Mesodermal cell (in vitro differentiated cells): ENCODE data around the gene GYPA.
"Not testable (repeated sequence)": the region's sequence is repeated elsewhere in the genome, so short reads cannot be mapped to it uniquely, and the experiment has no call there.

Experiments used
- H3K27ac ChIP-seq: 2 replicates; pipeline ENCODE4 v1.7.0; 2013; ENCODE audit warnings: mild to moderate bottlenecking, low read depth, low read length, moderate library complexity; ENCODE audit not compliant: severe bottlenecking
- H3K36me3 ChIP-seq: 2 replicates; pipeline ENCODE4 v1.7.1; 2013; ENCODE audit warnings: mild to moderate bottlenecking, low read length, moderate library complexity; ENCODE audit not compliant: control insufficient read depth, insufficient read depth
- H3K4me1 ChIP-seq: one replicate; pipeline ENCODE4 v1.7.1; 2013; ENCODE audit warnings: mild to moderate bottlenecking, low read length; ENCODE audit not compliant: insufficient read depth, control insufficient read depth, poor library complexity, severe bottlenecking
- H3K4me3 ChIP-seq: 2 replicates; pipeline ENCODE4 v1.7.0; 2013; ENCODE audit warnings: low read length, control low read depth, mild to moderate bottlenecking; ENCODE audit not compliant: insufficient read depth, poor library complexity, severe bottlenecking; ENCODE audit errors: extremely low read depth
- H3K9me3 ChIP-seq: 2 replicates; pipeline ENCODE4 v1.7.1; 2013; ENCODE audit warnings: mild to moderate bottlenecking, low read length, moderate library complexity; ENCODE audit not compliant: control insufficient read depth
- WGBS, 2 experiments: methylation state at CpG; one replicate each; pipeline ENCODE4 v1.1.5; 2013; ENCODE audit warnings: missing lambda C conversion rate in 2 of 2; ENCODE audit not compliant: insufficient coverage in 2 of 2; 5-methylcytosine and 5-hydroxymethylcytosine counted together

GYPA gene

GRCh38 chr4:144128709-144129320 lies 11.7 kb downstream of the GYPA start:
- not testable (repeated sequence) for H3K9me3 ChIP-seq, H3K4me1 ChIP-seq, H3K36me3 ChIP-seq, H3K4me3 ChIP-seq, H3K27ac ChIP-seq
- 88% methylated on average over 1 of the region's 5 CpGs; no CpG with 5 or more reads in 1 of the 2 experiments for WGBS, 2 experiments

GRCh38 chr4:144125109-144125508 lies 15.4 kb downstream of the GYPA start:
- not testable (repeated sequence) for H3K4me3 ChIP-seq, H3K36me3 ChIP-seq, H3K4me1 ChIP-seq, H3K27ac ChIP-seq, H3K9me3 ChIP-seq
- 73 to 100% methylated on average over 1 of the region's 2 CpGs for WGBS, 2 experiments

GRCh38 chr4:144123982-144124635 lies 16.4 kb downstream of the GYPA start:
- not testable (repeated sequence) for H3K9me3 ChIP-seq, H3K36me3 ChIP-seq, H3K4me1 ChIP-seq, H3K4me3 ChIP-seq, H3K27ac ChIP-seq
- WGBS, 2 experiments: 80% methylated on average over 1 of the region's 4 CpGs; no CpG with 5 or more reads in 1 of the 2 experiments

GRCh38 chr4:144123269-144123668 lies 17.2 kb downstream of the GYPA start:
- not testable (repeated sequence) for H3K4me1 ChIP-seq, H3K36me3 ChIP-seq, H3K9me3 ChIP-seq, H3K4me3 ChIP-seq, H3K27ac ChIP-seq
- 80% methylated on average over 1 of the region's 3 CpGs; no CpG with 5 or more reads in 1 of the 2 experiments for WGBS, 2 experiments

DNA sequence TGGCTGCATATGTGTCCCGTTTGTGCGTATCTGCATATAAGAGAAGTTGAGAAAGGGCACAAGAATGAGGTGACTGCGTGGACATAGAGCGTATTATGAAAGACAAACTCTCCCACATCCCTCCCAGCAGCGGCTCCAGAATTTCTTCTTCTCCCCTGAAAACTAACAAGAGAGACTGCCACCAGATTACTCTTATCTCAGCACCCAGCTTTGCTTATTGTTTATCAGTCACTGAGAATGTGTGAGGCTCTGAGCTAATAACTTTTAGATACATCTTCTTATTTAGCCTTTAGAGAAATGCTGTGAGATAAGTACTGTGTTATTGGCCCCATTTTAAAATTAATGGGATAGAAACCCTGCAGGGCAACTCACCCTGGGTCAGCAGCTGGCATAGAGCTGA lies 20.8 kb downstream of the GYPA start:
- H3K27ac ChIP-seq, H3K9me3 ChIP-seq, H3K4me1 ChIP-seq, H3K4me3 ChIP-seq, H3K36me3 ChIP-seq: not testable (repeated sequence)
- WGBS, 2 experiments: 80% methylated on average over 1 of the region's 5 CpGs; no CpG with 5 or more reads in 1 of the 2 experiments

DNA sequence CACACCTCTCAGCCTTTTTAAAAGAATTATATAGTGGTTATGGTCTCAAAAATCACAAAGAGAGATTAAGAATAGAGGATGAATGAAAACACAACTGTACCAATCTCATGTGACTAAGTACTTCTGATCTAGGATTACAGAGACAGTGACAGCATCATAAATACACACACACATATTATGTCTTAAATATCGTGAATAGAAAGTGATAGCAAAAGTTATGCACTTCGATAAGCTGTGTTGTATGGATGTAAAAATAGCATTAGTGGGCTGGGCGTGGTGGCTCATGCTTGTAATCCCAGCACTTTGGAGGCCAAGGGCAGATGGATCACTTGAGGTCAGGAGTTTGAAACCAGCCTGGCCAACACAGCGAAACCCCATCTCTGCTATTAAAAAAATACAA lies 25.0 kb downstream of the GYPA start:
- Histone ChIP-seq H3K9me3 (no peaks in the 10 kb centered on the region), H3K4me3 (no peak overlapping the region), H3K4me1 (no peaks in the 10 kb centered on the region), H3K36me3 (no peaks in the 10 kb centered on the region), H3K27ac (no peak overlapping the region)
- 83 to 91% methylated on average over 1 to 3 of the region's 4 CpGs for WGBS, 2 experiments

DNA sequence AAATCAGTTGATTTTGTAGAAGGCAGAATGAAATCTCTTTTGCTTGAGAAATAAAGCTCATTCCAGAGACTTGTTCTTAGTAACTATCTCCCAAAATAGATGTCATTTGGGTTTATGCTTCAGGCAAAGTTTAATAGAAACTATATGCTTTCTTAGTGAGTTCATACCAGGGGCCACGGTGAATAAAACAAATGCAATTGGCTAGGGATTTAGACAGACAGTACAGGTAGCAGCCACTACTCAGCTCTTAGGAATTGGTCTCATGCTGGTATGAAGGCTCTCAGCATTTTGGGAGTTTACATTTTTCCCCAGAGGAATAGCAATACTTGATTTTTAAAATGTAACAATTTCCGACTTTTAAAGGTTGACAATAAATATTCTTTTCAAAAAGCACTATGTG lies 27.0 kb downstream of the GYPA start:
- Histone ChIP-seq H3K27ac (no peak overlapping the region), H3K4me1 (no peaks in the 10 kb centered on the region), H3K36me3 (no peaks in the 10 kb centered on the region), H3K4me3 (no peak overlapping the region), H3K9me3 (no peaks in the 10 kb centered on the region)
- 100% methylated on average over 1 of the region's 2 CpGs for WGBS, 2 experiments

DNA sequence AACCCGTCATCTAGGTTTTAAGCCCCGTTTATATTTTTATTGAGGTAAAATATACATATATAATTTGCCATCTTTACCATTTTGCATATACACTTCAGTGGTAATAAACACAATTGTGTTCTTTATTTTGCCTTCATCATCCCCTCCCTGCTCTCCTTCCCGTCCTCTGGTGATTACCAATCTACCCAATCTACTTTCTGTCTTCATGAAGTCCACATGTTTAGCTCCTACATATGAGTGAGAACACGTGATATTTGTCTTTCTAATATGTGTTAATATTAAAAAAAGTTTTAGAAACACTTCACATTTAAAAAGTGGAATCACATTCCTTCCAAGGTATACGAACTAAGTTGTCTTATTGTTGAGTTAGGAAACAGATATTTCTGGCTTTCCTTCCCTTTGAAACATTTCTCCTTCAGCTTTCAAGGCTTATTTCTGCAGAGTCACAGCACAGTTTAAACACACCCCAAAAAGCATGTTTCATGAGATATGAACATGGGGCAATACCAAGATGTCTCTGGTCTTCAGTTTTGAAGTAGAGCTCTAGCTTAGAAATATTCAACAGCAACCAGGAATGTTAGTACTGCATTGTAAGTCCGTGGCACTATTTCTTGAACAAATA lies 35.9 kb downstream of the GYPA start:
- no CpG with 5 or more reads among the region's 6 CpGs for WGBS, 2 experiments

DNA sequence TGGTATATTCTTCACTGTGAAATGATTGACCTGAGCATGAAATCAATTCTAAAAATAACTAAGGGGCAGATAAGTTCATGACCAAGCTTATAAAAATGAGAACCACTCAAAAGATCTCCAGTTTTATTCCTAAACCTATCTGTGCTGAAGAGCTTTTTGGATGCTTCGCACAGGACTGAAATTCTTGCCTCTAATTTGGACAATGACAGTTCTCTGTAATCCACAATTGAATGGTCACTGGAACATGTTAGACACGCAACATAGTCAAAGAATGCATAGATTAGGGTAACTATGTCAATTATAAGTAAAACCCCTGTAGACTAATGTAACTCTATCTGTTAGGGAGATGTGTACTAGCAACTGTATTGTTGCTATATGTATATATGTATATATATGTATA lies 42.7 kb downstream of the GYPA start:
- H3K4me1 ChIP-seq, H3K36me3 ChIP-seq, H3K9me3 ChIP-seq, H3K27ac ChIP-seq, H3K4me3 ChIP-seq: not testable (repeated sequence)
- WGBS, 2 experiments: 100% methylated on average over 1 of the region's 2 CpGs; no CpG with 5 or more reads in 1 of the 2 experiments

More for the DNA sequence above, 35.9 kb downstream of the GYPA start:
- Histone ChIP-seq H3K36me3 (no peaks in the 10 kb centered on the region), H3K4me3 (no peak overlapping the region), H3K9me3 (no peaks in the 10 kb centered on the region), H3K4me1 (no peaks in the 10 kb centered on the region), H3K27ac (no peak overlapping the region)

GRCh38 chr4:144093995-144094394 lies 46.5 kb downstream of the GYPA start:
- not testable (repeated sequence) for H3K36me3 ChIP-seq, H3K9me3 ChIP-seq
- WGBS, 2 experiments: 57 to 77% methylated on average over 1 of the region's 4 CpGs

DNA sequence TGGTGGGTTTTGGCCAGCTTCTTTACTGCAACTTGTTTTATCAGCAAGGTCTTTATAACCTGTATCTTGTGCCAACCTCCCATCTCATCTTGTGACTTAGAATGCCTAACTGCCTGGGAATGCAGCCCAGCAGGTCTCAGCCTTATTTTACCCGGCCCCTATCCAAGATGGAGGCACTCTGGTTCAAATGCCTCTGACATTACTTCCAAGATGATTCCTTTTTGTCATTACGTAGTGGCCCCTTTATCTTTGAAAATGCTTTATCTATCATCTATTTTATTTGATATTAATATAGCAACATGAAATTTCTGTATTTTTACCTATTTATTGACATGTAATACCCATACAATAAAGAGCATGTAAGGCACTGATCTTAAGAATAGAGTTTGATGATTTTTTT lies 49.3 kb downstream of the GYPA start:
- H3K9me3 ChIP-seq, H3K4me1 ChIP-seq, H3K4me3 ChIP-seq, H3K27ac ChIP-seq, H3K36me3 ChIP-seq: not testable (repeated sequence)
- WGBS, 2 experiments: 80 to 100% methylated on average over 1 of the region's 2 CpGs

More at GRCh38 chr4:144093995-144094394, 46.5 kb downstream of the GYPA start:
- H3K4me1 ChIP-seq, H3K27ac ChIP-seq, H3K4me3 ChIP-seq: not testable (repeated sequence)
